ENCODE results near the gene GRIK1.
"Not testable (repeated sequence)": the region's sequence is repeated elsewhere in the genome, so short reads cannot be mapped to it uniquely, and the experiment has no call there.

GRIK1 gene

GRCh38 chr21:29939924-29940275 is at the start of gene GRIK1:
Gene GRIK1 (minus strand): TSS chr21:29939996.
- no peak for DNase-seq

GRCh38 chr21:29987762-29988161 is 48.0 kb upstream of the GRIK1 start:
- no peak for DNase-seq

GRCh38 chr21:29985866-29986265 is 46.1 kb upstream of the GRIK1 start:
- DNase-seq: no peak

- DNase-seq: no peak
These were observed 39.2 kb upstream of the GRIK1 start for GRCh38 chr21:29979043-29979442.

DNA sequence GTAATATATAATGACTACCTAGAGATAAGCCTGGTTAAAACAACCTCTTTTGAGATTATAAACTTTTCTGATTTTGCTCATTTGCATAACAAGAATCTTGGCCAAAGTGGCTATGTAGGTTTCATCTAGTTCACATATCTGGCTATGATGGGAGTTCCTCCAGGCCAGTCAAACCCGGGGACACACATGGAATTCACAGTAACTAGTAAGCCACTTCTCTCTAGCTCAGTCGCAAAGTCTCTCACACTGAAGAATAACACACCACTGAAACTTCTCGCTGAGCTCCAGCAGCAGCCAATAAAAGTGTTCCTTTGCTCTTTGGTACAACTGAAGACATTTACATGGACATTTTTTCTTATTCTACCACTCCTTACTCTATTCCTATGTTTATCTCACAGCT is 36.0 kb upstream of the GRIK1 start:
- DNase-seq: no peak

DNA sequence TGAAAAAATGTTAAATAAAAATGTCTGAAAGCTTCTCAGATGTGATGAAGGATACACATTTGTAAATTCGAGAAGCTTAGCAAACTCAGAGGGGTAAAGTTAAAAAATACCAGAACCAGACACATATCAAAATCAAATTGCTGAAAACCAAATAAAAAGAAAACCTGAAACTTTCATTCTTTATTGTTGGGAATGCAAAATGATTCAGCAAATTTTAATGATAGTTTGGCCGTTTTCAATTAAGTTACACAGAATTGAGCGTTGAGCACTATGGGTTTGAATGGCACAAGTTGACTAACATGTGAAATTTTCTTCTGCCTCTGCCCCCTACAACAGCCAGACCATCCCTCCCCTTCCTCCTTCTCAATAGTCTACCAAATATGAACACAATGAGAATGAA is 33.5 kb upstream of the GRIK1 start:
- DNase-seq: no peak

GRCh38 chr21:29961291-29962027 is 21.7 kb upstream of the GRIK1 start:
- DNase-seq: no peak

- DNase-seq: no peak
These were observed 18.8 kb upstream of the GRIK1 start for GRCh38 chr21:29958551-29958950.

- not testable (repeated sequence) for DNase-seq
These were observed 18.2 kb upstream of the GRIK1 start for GRCh38 chr21:29958035-29958434.

- DNase-seq: no peak
These were observed 13.9 kb upstream of the GRIK1 start for GRCh38 chr21:29953690-29954089.

DNA sequence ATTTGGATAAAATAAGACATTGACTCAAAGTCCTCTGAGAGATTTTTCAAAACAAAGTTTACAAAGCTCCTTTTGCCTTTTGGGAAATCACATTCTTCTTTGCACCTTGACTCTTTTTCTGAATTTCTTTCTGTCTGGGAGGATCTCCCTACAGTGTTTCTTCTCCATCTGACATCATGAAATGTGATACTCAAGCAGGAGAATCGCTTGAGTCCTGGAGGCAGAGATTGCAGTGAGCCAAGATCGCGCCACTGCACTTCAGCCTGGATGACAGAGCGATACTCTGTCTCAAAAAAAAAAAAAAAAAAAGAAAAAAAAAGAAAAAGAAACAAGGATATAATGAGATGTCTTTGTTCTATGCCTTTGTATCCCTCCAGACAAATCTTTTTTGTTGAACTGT is 13.3 kb upstream of the GRIK1 start:
- no peak for DNase-seq

DNA sequence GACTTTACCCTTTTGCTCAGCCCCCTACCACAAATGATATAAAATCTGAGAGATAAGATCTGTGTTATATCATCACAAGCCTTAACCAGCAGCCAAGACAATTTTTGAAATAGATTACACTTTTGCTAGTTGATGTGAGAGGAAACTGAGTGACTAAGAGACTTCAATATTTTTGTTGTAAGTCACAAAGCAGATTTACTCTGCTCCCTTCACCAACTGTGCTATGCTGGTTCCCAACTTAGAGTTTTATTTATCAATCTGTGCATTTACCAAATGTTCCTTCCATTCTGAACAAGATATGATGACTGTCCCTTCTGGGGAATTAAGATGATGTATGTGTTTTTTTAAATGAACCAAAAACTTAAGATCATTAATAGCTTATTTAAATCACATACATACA is 12.1 kb upstream of the GRIK1 start:
- DNase-seq: no peak

DNA sequence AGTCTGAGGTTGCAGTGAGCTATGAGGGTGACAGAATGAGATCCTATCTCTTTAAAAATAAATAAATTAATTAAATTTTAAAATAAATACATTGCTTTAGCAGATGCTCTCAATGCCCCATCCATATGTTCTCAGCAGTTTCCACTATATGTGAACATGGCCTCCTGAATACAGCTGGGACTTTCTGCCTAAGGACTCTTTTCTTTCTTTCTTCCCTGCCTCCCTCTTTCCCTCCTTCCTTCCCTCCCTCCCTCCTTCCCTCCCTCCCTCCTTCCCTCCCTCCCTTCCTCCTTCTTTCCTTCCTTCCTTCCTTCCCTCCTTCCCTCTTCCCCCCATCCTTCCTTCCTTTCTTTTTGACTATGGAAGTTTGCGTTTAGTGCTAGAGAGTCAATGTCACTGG is 10.2 kb upstream of the GRIK1 start:
- DNase-seq: no peak

- DNase-seq: no peak
These were observed 7.3 kb upstream of the GRIK1 start for GRCh38 chr21:29947119-29947518.

GRCh38 chr21:29943885-29944284 is 4.1 kb upstream of the GRIK1 start:
- DNase-seq: no peak

DNA sequence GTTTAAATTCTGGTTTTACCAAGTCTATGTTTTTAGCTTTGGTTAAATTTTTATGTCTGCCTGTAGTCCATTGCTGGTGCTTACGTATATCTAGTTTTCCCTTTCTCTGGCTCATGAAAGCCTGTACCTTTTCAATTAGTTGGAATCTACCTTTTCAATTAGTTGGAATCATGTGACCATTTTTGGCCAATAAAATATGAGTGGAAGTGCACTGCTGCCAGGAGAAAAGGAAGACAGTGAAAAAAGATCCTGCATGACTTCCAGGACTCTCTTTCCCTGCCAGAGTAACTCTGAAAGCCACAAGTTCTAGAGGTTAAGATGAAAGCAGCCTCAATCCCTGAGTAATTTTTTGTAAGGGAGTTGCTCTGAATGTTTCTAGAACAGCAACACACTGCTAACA is 2.2 kb upstream of the GRIK1 start:
- DNase-seq: no peak

GRCh38 chr21:29940991-29941390 is 1.2 kb upstream of the GRIK1 start:
- no peak for DNase-seq

- no peak for DNase-seq
These were observed 565 bp upstream of the GRIK1 start for GRCh38 chr21:29940361-29940760.

GRCh38 chr21:29939104-29939923 is 482 bp downstream of the GRIK1 start:
- DNase-seq: no peak

GRCh38 chr21:29938776-29939103 is 1.1 kb downstream of the GRIK1 start:
- DNase-seq: no peak

GRCh38 chr21:29933088-29933487 is 6.7 kb downstream of the GRIK1 start:
- DNase-seq: no peak

DNA sequence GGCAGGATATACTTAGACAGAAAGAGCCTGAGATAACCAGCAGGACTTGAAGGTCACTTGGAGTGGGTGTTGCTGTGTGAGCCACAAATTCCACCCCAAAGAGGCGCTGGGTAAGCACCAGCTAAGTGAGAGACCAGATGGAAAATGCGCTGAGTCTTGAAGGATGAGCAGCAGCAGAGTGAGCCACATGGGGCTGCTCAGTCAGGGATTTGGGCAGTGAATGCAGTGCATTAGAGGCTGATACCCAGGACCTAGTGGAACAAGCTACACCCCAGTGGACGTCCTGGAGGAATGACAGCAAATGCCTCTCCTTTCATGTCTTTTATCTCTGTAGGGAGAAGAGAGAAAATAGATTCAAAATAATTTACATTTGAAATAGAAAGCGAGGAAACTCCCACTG is 11.3 kb downstream of the GRIK1 start:
- no peak for DNase-seq

GRCh38 chr21:29920938-29921337 is 18.9 kb downstream of the GRIK1 start:
- DNase-seq: no peak

DNA sequence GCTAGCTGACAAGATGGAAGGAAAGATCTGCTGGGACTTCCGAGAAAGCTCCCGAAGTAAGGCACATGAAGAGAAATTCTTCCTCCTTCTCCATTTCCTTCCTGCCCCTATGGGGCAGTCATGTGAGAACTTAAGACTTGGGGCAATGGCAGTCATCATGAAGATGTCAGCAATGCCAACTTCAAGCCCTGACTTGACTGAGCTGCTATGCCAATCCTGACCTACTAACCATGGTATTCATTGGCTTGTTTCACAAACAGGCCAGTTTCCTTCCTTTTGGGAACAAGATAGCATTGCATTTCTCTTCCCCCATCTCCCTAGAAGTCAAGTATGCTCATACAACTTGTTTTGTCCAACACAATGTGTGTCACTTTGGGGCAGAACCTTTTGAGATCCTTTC is 25.5 kb downstream of the GRIK1 start:
- no peak for DNase-seq

DNA sequence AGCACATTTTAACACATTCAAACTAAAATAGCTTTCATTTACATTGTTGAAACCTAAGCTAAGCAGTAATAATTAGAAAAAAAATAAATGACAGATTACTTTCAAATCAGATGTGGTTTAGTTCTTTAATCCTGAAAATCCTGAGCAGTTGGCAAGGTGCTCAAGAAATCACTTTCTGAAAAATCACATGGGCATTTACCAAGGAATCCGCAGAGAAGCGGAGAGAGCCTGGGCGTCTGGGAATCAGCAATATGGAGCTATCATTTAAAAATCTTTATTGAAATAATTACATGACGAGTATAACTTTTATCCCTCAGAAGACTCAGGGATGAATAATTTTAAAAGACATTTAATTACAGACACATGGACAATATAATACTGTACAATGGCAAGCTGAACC is 30.2 kb downstream of the GRIK1 start:
- no peak for DNase-seq
